ENCODE data around the gene PACSIN1.

The PACSIN1 gene

GRCh38 chr6:34562350-34562749 lies 96.5 kb downstream of the PACSIN1 start:
- no peak for DNase-seq (ENCODE audit: low read depth)

GRCh38 chr6:34562861-34563512 lies 97.1 kb downstream of the PACSIN1 start:
- no peak for DNase-seq (ENCODE audit: low read depth)

GRCh38 chr6:34563513-34563870 lies 97.6 kb downstream of the PACSIN1 start:
- DNase-seq (ENCODE audit: low read depth) = no peak

- no peak for DNase-seq (ENCODE audit: low read depth)
Observed at GRCh38 chr6:34564181-34564580, 98.3 kb downstream of the PACSIN1 start.

- DNase-seq (ENCODE audit: low read depth) = no peak
Observed at GRCh38 chr6:34565722-34566137, 99.9 kb downstream of the PACSIN1 start.

GRCh38 chr6:34566830-34567546 lies 101.1 kb downstream of the PACSIN1 start:
- no peak for DNase-seq (ENCODE audit: low read depth)

DNA sequence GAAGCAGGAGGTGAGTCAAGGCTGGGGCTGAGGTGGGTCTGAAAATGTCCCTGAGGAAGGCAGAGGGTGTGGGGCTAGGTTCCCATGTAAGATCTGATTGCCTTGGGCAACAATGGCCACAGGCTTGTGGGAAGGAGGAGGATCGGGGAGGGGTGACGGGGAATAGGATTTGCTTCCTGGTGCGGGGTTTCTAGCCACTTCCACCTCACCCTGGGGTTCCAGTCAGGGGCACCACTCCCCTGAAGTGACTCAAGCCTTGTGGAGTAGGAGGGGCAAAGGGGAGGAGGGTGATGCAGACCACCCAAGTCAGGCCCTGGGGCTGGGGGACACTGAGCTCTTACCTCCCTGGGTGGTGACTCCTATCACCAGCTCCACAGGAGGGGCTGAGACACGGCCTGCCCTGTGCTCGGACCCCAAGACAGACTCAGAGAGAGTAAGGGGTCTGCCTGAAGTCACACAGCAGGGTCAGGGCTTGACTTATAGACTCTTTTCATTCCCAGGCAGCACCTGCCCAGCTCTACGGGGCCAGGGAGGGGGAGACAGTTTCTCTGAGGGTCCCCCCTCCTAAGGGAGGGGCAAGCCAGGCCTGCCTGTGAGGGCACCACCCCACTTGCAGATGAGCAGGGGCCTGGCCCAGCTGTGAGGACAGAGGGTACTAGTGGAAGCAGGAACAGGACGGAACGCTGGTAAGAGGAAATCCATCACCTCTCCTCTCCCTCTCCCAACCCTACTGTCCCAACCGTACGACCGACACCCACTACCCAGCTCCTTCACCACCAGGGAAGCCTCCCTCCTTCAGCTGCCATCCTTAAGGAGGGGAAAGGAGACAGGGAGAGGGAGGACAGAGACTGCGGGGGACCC lies 102.7 kb downstream of the PACSIN1 start:
- DNase-seq (ENCODE audit: low read depth) = no peak

DNA sequence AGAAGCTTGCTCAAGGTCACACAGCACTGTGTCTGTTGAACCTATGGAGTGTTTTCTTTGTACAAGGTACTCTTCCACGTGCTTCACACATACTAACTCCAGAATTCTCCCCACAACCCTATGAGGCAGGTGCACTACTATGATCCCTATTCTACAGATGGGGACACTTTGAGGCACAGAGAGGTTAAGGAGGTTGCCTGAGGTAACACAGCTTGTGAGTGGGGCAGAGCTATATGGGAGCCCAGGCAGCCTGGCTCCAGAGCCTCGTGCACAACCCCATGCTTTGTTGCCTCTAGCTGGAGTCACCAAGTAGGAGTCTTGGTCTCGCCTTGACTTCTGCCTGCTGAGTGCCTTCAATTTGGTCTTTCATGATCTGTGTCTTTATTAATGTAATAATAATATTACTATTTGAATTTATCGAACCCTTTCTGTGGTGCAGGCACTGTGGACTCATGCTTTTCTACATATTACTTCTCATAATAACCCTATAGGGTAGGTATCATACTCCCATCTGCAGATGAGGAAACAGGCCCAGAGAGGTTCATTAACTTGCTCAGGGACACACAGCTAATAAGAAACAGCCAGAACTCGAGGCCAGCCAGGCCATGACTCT lies 103.6 kb downstream of the PACSIN1 start:
- DNase-seq (ENCODE audit: low read depth) = no peak

GRCh38 chr6:34570066-34570833 lies 104.4 kb downstream of the PACSIN1 start:
- DNase-seq (ENCODE audit: low read depth) = no peak

GRCh38 chr6:34571388-34571787 lies 105.5 kb downstream of the PACSIN1 start:
- no peak for DNase-seq (ENCODE audit: low read depth)

- DNase-seq (ENCODE audit: low read depth) = no peak
Observed at GRCh38 chr6:34572021-34572420, 106.1 kb downstream of the PACSIN1 start.

GRCh38 chr6:34572585-34572984 lies 106.7 kb downstream of the PACSIN1 start:
- no peak for DNase-seq (ENCODE audit: low read depth)

DNA sequence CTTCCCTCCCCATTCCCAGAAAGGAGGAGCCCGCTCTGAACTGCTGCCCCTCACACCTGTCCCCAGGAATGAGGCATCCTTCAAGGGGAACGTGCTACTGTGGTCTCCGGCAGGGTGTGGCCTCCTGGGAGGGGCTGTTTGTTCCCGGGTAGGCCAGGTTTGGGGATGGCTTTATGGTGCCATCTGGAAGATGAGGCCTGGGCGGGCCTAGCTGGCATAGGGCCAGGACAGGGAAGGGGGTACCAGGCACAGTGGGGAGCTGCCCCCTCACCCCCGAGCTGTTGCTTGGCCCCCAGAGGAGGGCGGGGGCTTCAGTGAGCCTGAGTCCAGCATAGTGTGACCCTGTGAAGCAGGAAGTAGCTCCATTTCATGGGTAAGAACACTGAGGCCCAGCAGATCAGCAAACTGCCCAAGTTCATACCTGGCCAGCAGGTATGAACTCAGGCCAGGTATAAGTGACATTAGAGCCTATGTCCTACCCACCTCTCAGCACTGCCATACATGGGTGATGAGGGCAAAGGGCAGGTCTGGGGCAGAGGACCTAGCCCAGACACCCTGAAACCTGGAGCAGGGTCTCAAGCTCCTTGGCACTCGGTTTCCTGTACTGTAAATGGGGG lies 107.8 kb downstream of the PACSIN1 start:
- DNase-seq (ENCODE audit: low read depth) = no peak

GRCh38 chr6:34574647-34575293 lies 108.9 kb downstream of the PACSIN1 start:
- DNase-seq (ENCODE audit: low read depth) = no peak

GRCh38 chr6:34575326-34575725 lies 109.5 kb downstream of the PACSIN1 start:
- DNase-seq (ENCODE audit: low read depth) = no peak

DNA sequence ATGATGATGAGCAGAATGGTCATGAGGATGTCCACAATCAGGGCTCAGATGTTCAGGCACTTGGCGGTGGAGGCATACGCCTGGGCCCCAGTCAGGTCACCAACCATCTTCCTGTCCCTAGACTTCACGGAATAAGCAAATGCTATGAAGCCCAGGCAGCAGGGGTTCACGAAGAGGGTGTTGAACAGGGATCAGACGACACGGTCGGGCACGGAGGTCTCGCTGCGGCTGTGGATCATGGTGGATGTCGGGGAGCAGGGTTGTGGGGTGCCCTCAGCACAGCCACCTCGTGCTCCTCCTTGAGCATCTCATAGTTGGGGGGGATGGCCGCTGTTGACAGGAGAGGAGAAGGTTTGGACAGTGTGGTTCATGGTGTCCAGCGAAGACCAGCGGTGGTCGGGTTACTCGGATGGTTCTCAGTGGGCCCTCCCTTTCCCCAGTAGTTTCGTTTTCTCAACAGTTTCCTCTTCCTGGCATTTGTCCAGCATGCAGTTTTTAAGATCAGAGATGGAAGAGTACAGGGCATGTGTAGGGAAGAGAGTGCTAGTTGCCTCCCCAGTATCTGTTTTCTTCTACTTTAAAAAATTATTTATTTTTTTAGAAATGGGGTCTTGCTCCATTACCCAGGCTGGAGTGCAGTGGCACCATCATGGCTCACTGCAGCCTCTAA lies 110.5 kb downstream of the PACSIN1 start:
- no peak for DNase-seq (ENCODE audit: low read depth)

GRCh38 chr6:34578445-34579262 lies 112.8 kb downstream of the PACSIN1 start:
- no peak for DNase-seq (ENCODE audit: low read depth)

DNA sequence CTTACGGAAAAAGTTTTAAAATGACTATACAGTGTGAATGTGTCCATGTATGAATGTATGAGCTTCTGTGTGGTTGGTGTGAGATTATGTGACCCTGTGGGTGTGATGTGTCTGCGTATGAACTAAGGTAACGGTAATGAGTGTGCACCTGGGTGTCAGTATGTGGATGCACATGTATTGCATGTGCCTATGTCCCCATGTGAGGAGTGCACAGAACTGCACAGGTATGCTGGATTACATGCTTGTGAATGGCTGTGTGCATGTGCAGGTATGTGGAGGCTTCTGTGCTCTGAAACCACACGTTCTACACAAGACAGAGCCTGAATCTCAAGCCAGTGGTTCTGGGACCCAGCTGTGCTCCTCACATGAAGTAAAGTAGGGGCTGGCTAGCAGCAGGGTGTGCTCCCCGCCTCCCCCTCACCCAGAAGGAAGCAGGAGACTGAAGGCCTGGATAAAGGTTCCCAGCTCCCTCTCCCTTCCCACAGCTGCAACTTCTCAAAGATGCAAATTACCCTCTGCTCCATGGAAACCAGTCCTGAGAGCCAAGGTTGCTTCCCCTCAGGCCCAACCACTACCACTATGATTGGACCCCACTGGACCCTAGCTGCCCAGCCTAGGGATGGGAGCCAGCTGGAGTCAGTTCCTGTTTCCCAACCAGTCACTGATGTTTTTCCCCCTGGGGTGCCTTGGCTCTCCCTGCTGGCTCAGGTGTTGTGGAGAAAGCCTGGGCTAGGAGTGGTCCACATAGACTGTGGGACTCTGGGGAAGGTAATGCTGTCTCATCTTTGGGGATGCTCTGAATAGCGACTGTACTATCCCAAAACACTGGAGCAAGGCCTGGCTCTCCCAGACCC lies 115.1 kb downstream of the PACSIN1 start:
- no peak for DNase-seq (ENCODE audit: low read depth)

Data from T follicular helper cell (primary cell).